ENCODE data around the gene PHIP.

DNA sequence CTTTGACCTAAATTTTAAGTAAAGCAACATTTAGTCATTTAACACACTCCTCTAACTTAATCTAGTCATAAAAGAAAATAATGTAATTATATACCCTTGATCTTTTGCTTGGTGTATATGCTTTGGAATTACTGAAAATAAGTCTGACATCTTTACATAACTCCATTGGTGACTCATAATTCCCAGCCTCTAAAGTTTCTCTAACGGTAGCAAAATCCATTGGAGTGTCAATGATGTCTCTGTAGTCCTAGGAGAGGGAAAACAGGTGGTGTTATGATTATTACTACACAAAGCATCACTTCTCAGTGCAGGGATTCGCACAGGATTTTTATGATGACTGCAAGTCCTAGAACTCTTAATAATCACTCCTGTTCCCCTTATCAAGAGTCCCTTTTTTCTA, 130.5 kb downstream of the PHIP start:
- TF ChIP-seq, protein P1, sequence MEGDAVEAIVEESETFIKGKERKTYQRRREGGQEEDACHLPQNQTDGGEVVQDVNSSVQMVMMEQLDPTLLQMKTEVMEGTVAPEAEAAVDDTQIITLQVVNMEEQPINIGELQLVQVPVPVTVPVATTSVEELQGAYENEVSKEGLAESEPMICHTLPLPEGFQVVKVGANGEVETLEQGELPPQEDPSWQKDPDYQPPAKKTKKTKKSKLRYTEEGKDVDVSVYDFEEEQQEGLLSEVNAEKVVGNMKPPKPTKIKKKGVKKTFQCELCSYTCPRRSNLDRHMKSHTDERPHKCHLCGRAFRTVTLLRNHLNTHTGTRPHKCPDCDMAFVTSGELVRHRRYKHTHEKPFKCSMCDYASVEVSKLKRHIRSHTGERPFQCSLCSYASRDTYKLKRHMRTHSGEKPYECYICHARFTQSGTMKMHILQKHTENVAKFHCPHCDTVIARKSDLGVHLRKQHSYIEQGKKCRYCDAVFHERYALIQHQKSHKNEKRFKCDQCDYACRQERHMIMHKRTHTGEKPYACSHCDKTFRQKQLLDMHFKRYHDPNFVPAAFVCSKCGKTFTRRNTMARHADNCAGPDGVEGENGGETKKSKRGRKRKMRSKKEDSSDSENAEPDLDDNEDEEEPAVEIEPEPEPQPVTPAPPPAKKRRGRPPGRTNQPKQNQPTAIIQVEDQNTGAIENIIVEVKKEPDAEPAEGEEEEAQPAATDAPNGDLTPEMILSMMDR (IDR thresholded peaks at IDR 0.05) = no peak
- TF ChIP-seq POLR2AphosphoS5 (IDR thresholded peaks at IDR 0.05) = no peak
- TF ChIP-seq EP300 (IDR thresholded peaks at IDR 0.05) = no peak
- TF ChIP-seq POLR2A (IDR thresholded peaks at IDR 0.05) = no peak

Measured in gastroesophageal sphincter (tissue), 3 donors.